K562 (cell line): ENCODE measurements around the gene KSR2. TPM values are rescaled to one million over a fixed set of nuclear protein-coding genes. Genes with fewer than 3 reads are reported as not detected.

ENCODE experiments used
- ARNT ChIP-seq, 2 experiments: fragments of 450-650 bp; IDR thresholded peaks; 2 replicates each; pipeline ENCODE4 v1.6.1; 2016; ENCODE audit warnings: mild to moderate bottlenecking in 1 of 2
- BRD4 ChIP-seq: fragments of 200-600 bp; sonication (generic); IDR thresholded peaks from 2 replicates; pipeline ENCODE4 v1.6.1; 2017; ENCODE audit warnings: inconsistent platforms
- CC2D1A ChIP-seq: fragments of 450-650 bp; IDR thresholded peaks from 2 replicates; pipeline ENCODE4 v1.6.1; 2017; ENCODE audit warnings: mild to moderate bottlenecking
- EHMT2 ChIP-seq: fragments of 450-650 bp; IDR thresholded peaks from 2 replicates; pipeline ENCODE4 v1.6.1; 2018; ENCODE audit warnings: antibody characterized with exemption
- ETV6 ChIP-seq, 3 experiments: fragments of 150-350 bp in 1 of 3; sonication (generic) in 1 of 3; formaldehyde crosslinking in 1 of 3; IDR thresholded peaks; 2 replicates each; pipeline versions ENCODE4 v1.6.1 to v1.8.0; 2014 to 2022; ENCODE audit warnings: borderline replicate concordance in 2 of 3, low read depth in 2 of 3, antibody characterized with exemption in 1 of 3, low read length in 1 of 3, mild to moderate bottlenecking in 1 of 3, missing genetic modification reagents in 1 of 3
- HDGF ChIP-seq: fragments of 450-650 bp; IDR thresholded peaks from 2 replicates; pipeline ENCODE4 v1.6.1; 2016
- KDM5B ChIP-seq: fragments of 200-600 bp; sonication (generic); IDR thresholded peaks from 2 replicates; pipeline ENCODE4 v1.6.1; 2012; ENCODE audit warnings: low read depth, mild to moderate bottlenecking, moderate library complexity, low read length, control low read depth, inconsistent platforms; ENCODE audit not compliant: insufficient replicate concordance
- MTA3 ChIP-seq: fragments of 450-650 bp; formaldehyde crosslinking; IDR thresholded peaks from 2 replicates; pipeline ENCODE4 v1.6.1; 2017; ENCODE audit warnings: mild to moderate bottlenecking, borderline replicate concordance
- NELFE ChIP-seq: IDR thresholded peaks from 2 replicates; pipeline ENCODE4 v1.6.1; 2011; ENCODE audit warnings: mild to moderate bottlenecking; ENCODE audit not compliant: insufficient read depth, insufficient read length
- NR3C1 ChIP-seq: sonication (generic); formaldehyde crosslinking; IDR thresholded peaks from 2 replicates; pipeline ENCODE4 v1.8.1; 2022; ENCODE audit warnings: missing genetic modification reagents
- PHB ChIP-seq: fragments of 250-450 bp; sonication (Bioruptor Pico); IDR thresholded peaks from 2 replicates; pipeline ENCODE4 v1.5.0; 2021
- POU5F1 ChIP-seq: fragments of 150-350 bp; IDR thresholded peaks from 2 replicates; pipeline ENCODE4 v1.6.1; 2014; ENCODE audit warnings: borderline replicate concordance, low read length, low read depth, mild to moderate bottlenecking; ENCODE audit not compliant: partially characterized antibody
- SMAD3 ChIP-seq: fragments of 450-650 bp; formaldehyde crosslinking; conservative IDR thresholded peaks from 2 replicates; pipeline ENCODE4 v1.4.0; 2020; ENCODE audit warnings: mild to moderate bottlenecking
- ZBTB17 ChIP-seq: fragments of 450-650 bp; formaldehyde crosslinking; IDR thresholded peaks from 2 replicates; pipeline ENCODE4 v1.4.0; 2020; ENCODE audit warnings: mild to moderate bottlenecking
- polyA plus RNA-seq, 8 experiments: library from polyadenylated mRNA; depleted of rRNA in 4 of 8; stranded (reverse) in 5 of 8; unstranded in 3 of 8; fragments of >200 nt; fragmentation: Nextera tagmentation in 2 of 8; fragmentation: Illumina TruSeq in 1 of 8; extraction: Ambion mirVana in 2 of 8; extraction: Trizol in 1 of 8; gene quantifications; 2 replicates each; pipeline versions ENCODE4 v1.2.1 to v1.2.3, GENCODE V29; 2011 to 2014; ENCODE audit warnings: inconsistent platforms in 1 of 8, missing spikeins in 1 of 8
- total RNA-seq, 7 experiments: library from RNA; depleted of rRNA in 6 of 7; stranded (reverse); fragments of >200 nt in 6 of 7; fragmentation: Illumina TruSeq in 2 of 7; extraction: Trizol in 2 of 7; gene quantifications; 2 replicates each; pipeline versions ENCODE4 v1.2.1 to v1.2.3, GENCODE V29; 2011 to 2021; ENCODE audit warnings: low replicate concordance in 1 of 7
- TF ChIP-seq, protein P1 (sequence below): fragments of 450-650 bp; IDR thresholded peaks from 2 replicates; pipeline ENCODE4 v1.6.1; 2016; ENCODE audit warnings: low read depth
- TF ChIP-seq, protein P2 (sequence below): sonication (generic); formaldehyde crosslinking; IDR thresholded peaks from 2 replicates; pipeline ENCODE4 v1.5.0; 2020; ENCODE audit warnings: missing genetic modification reagents
- TF ChIP-seq, protein P3 (sequence below): sonication (generic); formaldehyde crosslinking; IDR thresholded peaks from 2 replicates; pipeline ENCODE4 v1.8.1; 2023; ENCODE audit warnings: mild to moderate bottlenecking, missing genetic modification reagents, moderate library complexity

The KSR2 gene
- total and polyA plus RNA-seq, 9 of the 15 experiments (the other 6 are each of a cell fraction or from before 2014, with no cell fraction given): not detected

DNA sequence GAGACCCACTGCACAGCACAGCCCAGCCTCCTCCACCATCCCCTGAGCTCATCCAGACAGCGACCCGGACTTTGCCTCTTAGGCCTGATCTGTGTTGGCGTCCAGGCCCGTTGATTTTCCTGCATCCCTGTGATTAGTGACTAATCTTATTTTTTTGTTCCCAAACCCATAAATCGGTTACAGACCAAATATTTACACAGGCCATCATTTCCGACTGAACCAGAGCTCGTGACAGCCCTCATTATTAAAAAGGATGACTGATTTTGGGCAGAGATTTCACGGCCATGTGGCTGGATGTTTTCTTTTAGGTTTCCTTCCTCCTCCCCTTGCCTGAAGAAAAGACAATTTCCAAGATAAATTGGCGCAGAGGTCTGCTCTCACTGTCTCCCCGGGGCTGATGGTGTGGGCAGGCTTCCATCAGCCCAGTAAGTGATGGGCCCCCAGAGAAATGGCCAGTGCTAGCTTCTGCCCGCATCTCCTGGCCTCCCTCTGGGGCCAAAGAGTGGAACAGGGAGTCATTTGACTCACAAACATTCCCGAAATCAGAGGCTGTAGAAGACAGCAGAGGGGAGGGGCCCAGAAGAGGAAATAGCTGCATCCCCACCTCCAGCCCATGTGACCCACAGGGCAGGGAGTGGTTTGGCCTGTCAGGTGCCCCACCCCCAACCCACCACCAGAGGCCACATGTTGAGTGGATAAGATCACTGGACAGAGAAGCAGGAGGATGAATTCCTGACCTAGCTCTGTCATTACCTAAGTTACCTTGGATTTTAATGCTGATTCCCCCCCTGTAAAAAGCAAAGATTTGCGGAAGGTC is 283.5 kb downstream of the KSR2 start (continued):
- TF ChIP-seq, protein P1, sequence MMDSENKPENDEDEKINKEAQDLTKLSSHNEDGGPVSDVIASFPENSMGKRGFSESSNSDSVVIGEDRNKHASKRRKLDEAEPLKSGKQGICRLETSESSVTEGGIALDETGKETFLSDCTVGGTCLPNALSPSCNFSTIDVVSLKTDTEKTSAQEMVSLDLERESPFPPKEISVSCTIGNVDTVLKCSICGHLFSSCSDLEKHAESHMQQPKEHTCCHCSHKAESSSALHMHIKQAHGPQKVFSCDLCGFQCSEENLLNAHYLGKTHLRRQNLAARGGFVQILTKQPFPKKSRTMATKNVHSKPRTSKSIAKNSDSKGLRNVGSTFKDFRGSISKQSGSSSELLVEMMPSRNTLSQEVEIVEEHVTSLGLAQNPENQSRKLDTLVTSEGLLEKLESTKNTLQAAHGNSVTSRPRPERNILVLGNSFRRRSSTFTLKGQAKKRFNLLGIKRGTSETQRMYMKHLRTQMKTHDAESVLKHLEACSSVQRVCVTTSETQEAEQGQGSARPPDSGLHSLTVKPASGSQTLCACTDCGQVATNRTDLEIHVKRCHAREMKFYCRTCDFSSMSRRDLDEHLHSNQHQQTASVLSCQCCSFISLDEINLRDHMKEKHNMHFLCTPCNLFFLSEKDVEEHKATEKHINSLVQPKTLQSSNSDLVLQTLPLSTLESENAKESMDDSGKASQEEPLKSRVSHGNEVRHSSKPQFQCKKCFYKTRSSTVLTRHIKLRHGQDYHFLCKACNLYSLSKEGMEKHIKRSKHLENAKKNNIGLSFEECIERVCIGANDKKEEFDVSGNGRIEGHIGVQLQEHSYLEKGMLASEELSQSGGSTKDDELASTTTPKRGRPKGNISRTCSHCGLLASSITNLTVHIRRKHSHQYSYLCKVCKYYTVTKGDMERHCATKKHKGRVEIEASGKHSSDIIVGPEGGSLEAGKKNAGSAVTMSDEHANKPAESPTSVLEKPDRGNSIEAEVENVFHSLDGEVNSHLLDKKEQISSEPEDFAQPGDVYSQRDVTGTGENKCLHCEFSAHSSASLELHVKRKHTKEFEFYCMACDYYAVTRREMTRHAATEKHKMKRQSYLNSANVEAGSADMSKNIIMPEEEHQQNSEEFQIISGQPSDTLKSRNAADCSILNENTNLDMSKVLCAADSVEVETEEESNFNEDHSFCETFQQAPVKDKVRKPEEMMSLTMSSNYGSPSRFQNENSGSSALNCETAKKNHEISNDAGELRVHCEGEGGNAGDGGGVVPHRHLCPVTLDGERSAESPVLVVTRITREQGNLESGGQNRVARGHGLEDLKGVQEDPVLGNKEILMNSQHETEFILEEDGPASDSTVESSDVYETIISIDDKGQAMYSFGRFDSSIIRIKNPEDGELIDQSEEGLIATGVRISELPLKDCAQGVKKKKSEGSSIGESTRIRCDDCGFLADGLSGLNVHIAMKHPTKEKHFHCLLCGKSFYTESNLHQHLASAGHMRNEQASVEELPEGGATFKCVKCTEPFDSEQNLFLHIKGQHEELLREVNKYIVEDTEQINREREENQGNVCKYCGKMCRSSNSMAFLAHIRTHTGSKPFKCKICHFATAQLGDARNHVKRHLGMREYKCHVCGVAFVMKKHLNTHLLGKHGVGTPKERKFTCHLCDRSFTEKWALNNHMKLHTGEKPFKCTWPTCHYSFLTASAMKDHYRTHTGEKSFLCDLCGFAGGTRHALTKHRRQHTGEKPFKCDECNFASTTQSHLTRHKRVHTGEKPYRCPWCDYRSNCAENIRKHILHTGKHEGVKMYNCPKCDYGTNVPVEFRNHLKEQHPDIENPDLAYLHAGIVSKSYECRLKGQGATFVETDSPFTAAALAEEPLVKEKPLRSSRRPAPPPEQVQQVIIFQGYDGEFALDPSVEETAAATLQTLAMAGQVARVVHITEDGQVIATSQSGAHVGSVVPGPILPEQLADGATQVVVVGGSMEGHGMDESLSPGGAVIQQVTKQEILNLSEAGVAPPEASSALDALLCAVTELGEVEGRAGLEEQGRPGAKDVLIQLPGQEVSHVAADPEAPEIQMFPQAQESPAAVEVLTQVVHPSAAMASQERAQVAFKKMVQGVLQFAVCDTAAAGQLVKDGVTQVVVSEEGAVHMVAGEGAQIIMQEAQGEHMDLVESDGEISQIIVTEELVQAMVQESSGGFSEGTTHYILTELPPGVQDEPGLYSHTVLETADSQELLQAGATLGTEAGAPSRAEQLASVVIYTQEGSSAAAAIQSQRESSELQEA: no peak
- no peak for TF ChIP-seq HDGF
- TF ChIP-seq CC2D1A: no peak
- no peak for TF ChIP-seq EHMT2
- no peak for TF ChIP-seq MTA3
- TF ChIP-seq, protein P2, sequence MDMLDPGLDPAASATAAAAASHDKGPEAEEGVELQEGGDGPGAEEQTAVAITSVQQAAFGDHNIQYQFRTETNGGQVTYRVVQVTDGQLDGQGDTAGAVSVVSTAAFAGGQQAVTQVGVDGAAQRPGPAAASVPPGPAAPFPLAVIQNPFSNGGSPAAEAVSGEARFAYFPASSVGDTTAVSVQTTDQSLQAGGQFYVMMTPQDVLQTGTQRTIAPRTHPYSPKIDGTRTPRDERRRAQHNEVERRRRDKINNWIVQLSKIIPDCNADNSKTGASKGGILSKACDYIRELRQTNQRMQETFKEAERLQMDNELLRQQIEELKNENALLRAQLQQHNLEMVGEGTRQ (CRISPR knock-in tag): peak; percentile 76
- TF ChIP-seq SMAD3 (CRISPR knock-in tag): no peak
- TF ChIP-seq BRD4: no peak
- no peak for TF ChIP-seq NELFE
- TF ChIP-seq, protein P3, sequence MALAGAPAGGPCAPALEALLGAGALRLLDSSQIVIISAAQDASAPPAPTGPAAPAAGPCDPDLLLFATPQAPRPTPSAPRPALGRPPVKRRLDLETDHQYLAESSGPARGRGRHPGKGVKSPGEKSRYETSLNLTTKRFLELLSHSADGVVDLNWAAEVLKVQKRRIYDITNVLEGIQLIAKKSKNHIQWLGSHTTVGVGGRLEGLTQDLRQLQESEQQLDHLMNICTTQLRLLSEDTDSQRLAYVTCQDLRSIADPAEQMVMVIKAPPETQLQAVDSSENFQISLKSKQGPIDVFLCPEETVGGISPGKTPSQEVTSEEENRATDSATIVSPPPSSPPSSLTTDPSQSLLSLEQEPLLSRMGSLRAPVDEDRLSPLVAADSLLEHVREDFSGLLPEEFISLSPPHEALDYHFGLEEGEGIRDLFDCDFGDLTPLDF (CRISPR knock-in tag): no peak
- TF ChIP-seq POU5F1: no peak
- TF ChIP-seq ETV6 (IDR thresholded peaks at IDR 0.05; ENCODE audit: borderline replicate concordance in 1 of 2, low read depth in 2 of 2, low read length in 1 of 2): no peak
- TF ChIP-seq ETV6 (CRISPR knock-in tag; IDR thresholded peaks at IDR 0.05; ENCODE audit: borderline replicate concordance): no peak
- TF ChIP-seq NR3C1 (CRISPR knock-in tag): no peak
- no peak for TF ChIP-seq ZBTB17 (CRISPR knock-in tag)
- TF ChIP-seq ARNT (IDR thresholded peaks at IDR 0.05): no peak
- no peak for TF ChIP-seq PHB
- TF ChIP-seq KDM5B: no peak
